Suppressor macrophage (primary cell): ENCODE data around the gene QPCT.
"Not testable (repeated sequence)": the region's sequence is repeated elsewhere in the genome, so short reads cannot be mapped to it uniquely, and the experiment has no call there.

Experiments used
- DNase-seq, 4 experiments: peaks; one replicate each; pipeline ENCODE4 v3.0.0-alpha.2; 2020 to 2022

The QPCT gene

GRCh38 chr2:37358466-37358865 lies 14.0 kb downstream of the QPCT start:
- no peak for DNase-seq

- DNase-seq: peak; percentile 42 to 65 (median 59)
Observed at GRCh38 chr2:37361216-37361815, 16.9 kb downstream of the QPCT start.

- DNase-seq: no peak
Observed at GRCh38 chr2:37361994-37362698, 17.7 kb downstream of the QPCT start.

- no peak for DNase-seq
Observed at GRCh38 chr2:37364351-37364750, 19.9 kb downstream of the QPCT start.

GRCh38 chr2:37365669-37366068 lies 21.2 kb downstream of the QPCT start:
- no peak for DNase-seq

GRCh38 chr2:37366773-37367172 lies 22.3 kb downstream of the QPCT start:
- DNase-seq: peak in 3 of 4 experiments; percentile 48 to 57 (median 57)

- no peak for DNase-seq
Observed at GRCh38 chr2:37367310-37367709, 22.9 kb downstream of the QPCT start.

- no peak for DNase-seq
Observed at GRCh38 chr2:37367984-37368383, 23.6 kb downstream of the QPCT start.

- DNase-seq: no peak
Observed at GRCh38 chr2:37370666-37371065, 26.2 kb downstream of the QPCT start.

- no peak for DNase-seq
Observed at GRCh38 chr2:37372000-37372399, 27.6 kb downstream of the QPCT start.

GRCh38 chr2:37375741-37376288 lies 31.4 kb downstream of the QPCT start:
- no peak for DNase-seq

GRCh38 chr2:37376421-37377186 lies 32.2 kb downstream of the QPCT start:
- no peak for DNase-seq

GRCh38 chr2:37377187-37377532 lies 32.7 kb downstream of the QPCT start:
- DNase-seq: peak in 2 of 4 experiments; percentile 27 to 39

GRCh38 chr2:37378411-37378810 lies 34.0 kb downstream of the QPCT start:
- DNase-seq: no peak

- no peak for DNase-seq
Observed at GRCh38 chr2:37379881-37380296, 35.5 kb downstream of the QPCT start.

- DNase-seq: not testable (repeated sequence)
Observed at GRCh38 chr2:37380787-37381186, 36.4 kb downstream of the QPCT start.

GRCh38 chr2:37384261-37384660 lies 39.8 kb downstream of the QPCT start:
- DNase-seq: not testable (repeated sequence)

GRCh38 chr2:37387148-37387835 lies 42.9 kb downstream of the QPCT start:
- peak in 1 of 4 experiments; percentile 7 for DNase-seq

- DNase-seq: peak in 2 of 4 experiments; percentile 4 to 27
Observed at GRCh38 chr2:37388074-37388473, 43.6 kb downstream of the QPCT start.

- no peak for DNase-seq
Observed at GRCh38 chr2:37389395-37389794, 45.0 kb downstream of the QPCT start.

GRCh38 chr2:37389989-37390765 lies 45.7 kb downstream of the QPCT start:
- DNase-seq: peak; percentile 70 to 92 (median 82)

GRCh38 chr2:37390777-37391176 lies 46.3 kb downstream of the QPCT start:
- DNase-seq: no peak
